Type B pancreatic cell (in vitro differentiated cells): Measurements from ENCODE around the gene PRKCQ. TPM values are rescaled to one million over a fixed set of nuclear protein-coding genes. Genes with fewer than 3 reads are reported as not detected.
"Not testable (repeated sequence)": the region's sequence is repeated elsewhere in the genome, so short reads cannot be mapped to it uniquely, and the experiment has no call there.

Source experiments
- DNase-seq: peaks from one replicate; pipeline ENCODE4 v3.0.0; 2021; ENCODE audit warnings: mixed read lengths; ENCODE audit not compliant: unreplicated experiment; ENCODE audit errors: extremely low spot score
- H3K27ac Mint-ChIP-seq: 2 replicates; pipeline ENCODE4 v1.8.0; 2021; ENCODE audit warnings: mild to moderate bottlenecking, mixed read lengths
- H3K27me3 Mint-ChIP-seq: 2 replicates; pipeline ENCODE4 v1.8.0; 2021; ENCODE audit warnings: mixed read lengths
- H3K36me3 Mint-ChIP-seq: 2 replicates; pipeline ENCODE4 v1.8.0; 2021; ENCODE audit warnings: mixed read lengths
- H3K4me1 Mint-ChIP-seq: one replicate; pipeline ENCODE4 v1.8.0; 2021; ENCODE audit warnings: mixed read lengths; ENCODE audit not compliant: unreplicated experiment
- H3K4me3 Mint-ChIP-seq: 2 replicates; pipeline ENCODE4 v1.8.0; 2021; ENCODE audit warnings: mild to moderate bottlenecking, mixed read lengths
- H3K9me3 Mint-ChIP-seq: 2 replicates; pipeline ENCODE4 v1.8.0; 2021; ENCODE audit warnings: mixed read lengths
- CTCF ChIP-seq: fragments of 200-600 bp; sonication (generic); conservative IDR thresholded peaks from 2 replicates; pipeline ENCODE4 v1.5.0; 2021; ENCODE audit warnings: antibody characterized with exemption, mild to moderate bottlenecking
- total RNA-seq: library from RNA; stranded (reverse); gene quantifications from 2 replicates; pipeline ENCODE4 v1.2.1, GENCODE V29; 2021; ENCODE audit warnings: low replicate concordance

The PRKCQ gene
- total RNA-seq, 1 donor from 2014 or later: 2.0 TPM

GRCh38 chr10:6589287-6590094 lies 9.4 kb upstream of the PRKCQ start:
- H3K4me1 Mint-ChIP-seq: no peaks in the 10 kb centered on the region
- TF ChIP-seq CTCF: no peak
- no peak overlapping the region for H3K4me3 Mint-ChIP-seq
- peaks cover 19% of the 10 kb centered on the region for H3K27me3 Mint-ChIP-seq
- no peak overlapping the region for H3K27ac Mint-ChIP-seq
- no peaks in the 10 kb centered on the region for H3K9me3 Mint-ChIP-seq
- DNase-seq: no peak
- H3K36me3 Mint-ChIP-seq: no peaks in the 10 kb centered on the region

GRCh38 chr10:6588845-6589244 lies 8.8 kb upstream of the PRKCQ start:
- DNase-seq: no peak
- H3K36me3 Mint-ChIP-seq: no peaks in the 10 kb centered on the region
- peaks cover 19% of the 10 kb centered on the region for H3K27me3 Mint-ChIP-seq
- no peak overlapping the region for H3K4me3 Mint-ChIP-seq
- H3K4me1 Mint-ChIP-seq: no peaks in the 10 kb centered on the region
- H3K9me3 Mint-ChIP-seq: no peaks in the 10 kb centered on the region
- TF ChIP-seq CTCF: no peak
- no peak overlapping the region for H3K27ac Mint-ChIP-seq

GRCh38 chr10:6588082-6588481 lies 8.0 kb upstream of the PRKCQ start:
- H3K27me3 Mint-ChIP-seq: peaks cover 16% of the 10 kb centered on the region
- no peaks in the 10 kb centered on the region for H3K36me3 Mint-ChIP-seq

GRCh38 chr10:6586501-6586900 lies 6.4 kb upstream of the PRKCQ start:
- peaks cover 6% of the 10 kb centered on the region for H3K4me1 Mint-ChIP-seq
- no peaks in the 10 kb centered on the region for H3K9me3 Mint-ChIP-seq
- DNase-seq: no peak
- H3K27ac Mint-ChIP-seq: no peak overlapping the region
- no peaks in the 10 kb centered on the region for H3K36me3 Mint-ChIP-seq
- peaks cover 24% of the 10 kb centered on the region for H3K27me3 Mint-ChIP-seq
- TF ChIP-seq CTCF: no peak
- no peak overlapping the region for H3K4me3 Mint-ChIP-seq

More at GRCh38 chr10:6588082-6588481, 8.0 kb upstream of the PRKCQ start:
- TF ChIP-seq CTCF: no peak
- Mint-ChIP-seq H3K9me3 (no peaks in the 10 kb centered on the region), H3K4me1 (no peaks in the 10 kb centered on the region), H3K27ac (no peak overlapping the region), H3K4me3 (no peak overlapping the region)
- no peak for DNase-seq

GRCh38 chr10:6583447-6583846 lies 3.4 kb upstream of the PRKCQ start:
- no peaks in the 10 kb centered on the region for H3K36me3 Mint-ChIP-seq
- H3K27me3 Mint-ChIP-seq: peaks cover 28% of the 10 kb centered on the region
- H3K4me3 Mint-ChIP-seq: no peak overlapping the region
- H3K9me3 Mint-ChIP-seq: no peaks in the 10 kb centered on the region
- peaks cover 11% of the 10 kb centered on the region for H3K4me1 Mint-ChIP-seq
- H3K27ac Mint-ChIP-seq: no peak overlapping the region
- no peak for TF ChIP-seq CTCF
- no peak for DNase-seq

GRCh38 chr10:6582913-6583312 lies 2.8 kb upstream of the PRKCQ start:
- not testable (repeated sequence) for DNase-seq, H3K36me3 Mint-ChIP-seq, H3K27ac Mint-ChIP-seq, H3K9me3 Mint-ChIP-seq, H3K4me3 Mint-ChIP-seq
- H3K27me3 Mint-ChIP-seq: peaks cover 34% of the 10 kb centered on the region
- H3K4me1 Mint-ChIP-seq: peaks cover 11% of the 10 kb centered on the region
